Duodenal mucosa (tissue), 2 donors: Measurements from ENCODE around the gene RGS21.

Experiments
- H3K27ac ChIP-seq: one replicate; pipeline ENCODE4 v1.7.0; 2013; ENCODE audit warnings: low read depth, low read length
- H3K27me3 ChIP-seq, 2 donors: one replicate each; pipeline ENCODE4 v1.7.0; 2013; ENCODE audit warnings: low read length in 2 of 2, control low read depth in 1 of 2; ENCODE audit not compliant: insufficient read depth in 2 of 2, control insufficient read depth in 1 of 2
- H3K36me3 ChIP-seq, 2 donors: one replicate each; pipeline ENCODE4 v1.7.0; 2013; ENCODE audit warnings: low read length in 2 of 2, control low read depth in 1 of 2; ENCODE audit not compliant: insufficient read depth in 2 of 2, control insufficient read depth in 1 of 2
- H3K4me1 ChIP-seq, 2 donors: one replicate each; pipeline ENCODE4 v1.7.0; 2013; ENCODE audit warnings: low read length in 2 of 2, control low read depth in 1 of 2; ENCODE audit not compliant: insufficient read depth in 2 of 2, control insufficient read depth in 1 of 2
- H3K4me3 ChIP-seq, 2 donors: one replicate each; pipeline ENCODE4 v1.7.0; 2013; ENCODE audit warnings: low read length in 2 of 2, low read depth in 1 of 2
- H3K9ac ChIP-seq, 2 donors: one replicate each; pipeline ENCODE4 v1.7.0; 2013; ENCODE audit warnings: low read length in 2 of 2, low read depth in 1 of 2
- H3K9me3 ChIP-seq, 2 donors: one replicate each; pipeline ENCODE4 v1.7.0; 2013; ENCODE audit warnings: low read length in 2 of 2, control low read depth in 1 of 2; ENCODE audit not compliant: control insufficient read depth in 1 of 2

RGS21 gene

DNA sequence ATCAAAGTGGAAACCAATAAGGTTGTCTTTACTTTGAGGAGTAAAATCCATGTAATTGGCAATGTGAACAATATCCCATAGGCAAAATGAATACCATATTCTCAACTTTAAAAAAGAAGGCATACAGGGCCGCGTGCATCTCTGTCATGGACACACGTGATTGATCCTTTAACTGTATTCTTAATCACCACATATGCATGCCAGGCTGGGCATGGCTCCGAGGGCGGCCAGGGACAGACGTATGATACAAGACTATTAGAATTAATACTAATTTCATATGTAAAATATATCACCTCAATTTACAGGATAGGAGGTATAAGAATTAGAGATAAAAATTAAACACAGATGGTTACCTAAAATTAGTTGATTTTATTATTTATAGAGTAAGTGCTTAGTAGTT, 11.2 kb downstream of the RGS21 start:
- no peaks in the 10 kb centered on the region for H3K4me1 ChIP-seq
- H3K4me3 ChIP-seq: no peak overlapping the region
- H3K36me3 ChIP-seq: no peaks in the 10 kb centered on the region
- H3K9ac ChIP-seq: no peak overlapping the region
- no peaks in the 10 kb centered on the region for H3K9me3 ChIP-seq
- no peak overlapping the region for H3K27ac ChIP-seq
- no peaks in the 10 kb centered on the region for H3K27me3 ChIP-seq

DNA sequence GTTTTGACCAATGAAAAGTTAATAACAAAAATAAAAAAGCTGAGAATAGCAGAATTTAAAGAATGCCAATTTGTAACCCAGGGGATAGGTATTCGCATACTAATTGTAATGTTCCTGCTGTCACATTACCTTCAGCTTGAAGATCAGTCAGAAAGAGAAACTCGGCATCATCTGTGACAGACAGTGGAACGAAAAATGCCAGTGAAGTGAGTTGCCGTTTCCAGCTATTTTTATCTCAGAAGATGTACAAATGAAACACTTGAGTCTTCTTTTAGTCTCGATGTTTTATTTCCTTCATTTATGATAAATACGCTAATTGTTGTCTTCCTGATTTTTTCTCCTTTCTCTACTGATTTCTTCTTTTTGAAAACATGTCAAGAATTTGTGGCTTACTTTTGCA, 26.1 kb downstream of the RGS21 start:
- Histone ChIP-seq H3K27ac (no peak overlapping the region), H3K4me1 (no peaks in the 10 kb centered on the region), H3K36me3 (no peaks in the 10 kb centered on the region), H3K9ac (no peak overlapping the region), H3K4me3 (no peak overlapping the region), H3K27me3 (no peaks in the 10 kb centered on the region), H3K9me3 (no peaks in the 10 kb centered on the region)

DNA sequence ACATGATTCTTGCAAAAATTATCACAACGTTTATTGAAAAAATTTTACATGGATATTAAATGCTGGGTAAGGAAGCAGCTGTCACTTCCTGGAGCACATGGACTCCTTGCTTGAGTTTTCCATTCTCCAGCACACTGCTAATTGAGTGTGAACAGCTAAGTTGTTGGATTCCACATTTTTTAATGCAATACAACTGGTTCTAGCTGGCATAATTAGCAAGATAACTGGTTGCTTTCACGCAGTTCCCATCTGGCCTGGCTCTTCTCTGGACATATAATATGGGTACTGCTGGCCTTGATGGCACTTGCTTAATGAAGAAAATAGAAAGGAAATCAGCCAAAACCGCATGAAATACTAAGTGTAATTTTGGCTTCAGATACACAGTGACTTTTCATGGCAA, 26.6 kb downstream of the RGS21 start:
- H3K4me3 ChIP-seq: no peak overlapping the region
- H3K9me3 ChIP-seq: no peaks in the 10 kb centered on the region
- no peak overlapping the region for H3K27ac ChIP-seq
- H3K36me3 ChIP-seq: no peaks in the 10 kb centered on the region
- no peaks in the 10 kb centered on the region for H3K27me3 ChIP-seq
- no peaks in the 10 kb centered on the region for H3K4me1 ChIP-seq
- no peak overlapping the region for H3K9ac ChIP-seq

DNA sequence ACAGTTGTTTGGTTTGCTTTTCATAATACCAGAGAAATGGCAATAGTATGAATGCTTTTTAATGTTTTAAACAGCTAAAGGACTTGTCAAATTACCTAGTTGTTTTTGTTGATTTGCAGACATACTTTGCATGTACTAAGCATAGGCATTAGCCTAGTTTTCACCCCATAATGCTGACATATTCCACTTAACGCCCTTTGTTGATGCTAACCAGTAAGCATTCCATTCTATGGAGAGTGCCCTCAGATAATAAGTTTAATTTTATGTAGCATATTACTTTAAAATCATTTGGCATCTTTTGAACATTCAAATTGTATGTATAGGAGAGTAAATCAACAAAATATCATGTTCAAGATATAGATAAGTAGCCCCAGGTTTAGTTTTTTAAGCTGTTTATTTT, 32.5 kb downstream of the RGS21 start:
- no peaks in the 10 kb centered on the region for H3K27me3 ChIP-seq
- H3K36me3 ChIP-seq: no peaks in the 10 kb centered on the region
- H3K9me3 ChIP-seq: no peaks in the 10 kb centered on the region
- no peak overlapping the region for H3K9ac ChIP-seq
- H3K4me3 ChIP-seq: no peak overlapping the region
- H3K4me1 ChIP-seq: no peaks in the 10 kb centered on the region
- no peak overlapping the region for H3K27ac ChIP-seq

DNA sequence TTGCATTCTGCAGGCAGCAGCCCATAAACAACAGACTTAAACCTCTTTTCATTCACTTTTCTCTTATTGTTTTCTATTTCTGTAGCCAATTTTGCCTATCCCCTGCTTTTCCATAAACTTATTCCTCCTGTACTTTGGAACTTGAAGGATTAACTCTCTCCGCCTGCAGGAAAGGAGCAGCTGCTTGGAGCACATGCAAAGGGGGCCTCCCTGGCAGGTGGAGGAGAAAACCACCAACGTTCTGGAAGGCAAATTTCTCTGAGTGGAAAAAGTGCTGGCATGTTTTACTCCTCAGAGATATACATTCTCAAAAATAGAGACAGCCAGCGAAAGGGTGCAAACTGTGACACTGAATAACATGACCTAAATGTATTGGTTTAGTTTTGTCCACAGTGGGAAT, 33.6 kb downstream of the RGS21 start:
- Histone ChIP-seq H3K9me3 (no peaks in the 10 kb centered on the region), H3K27me3 (no peaks in the 10 kb centered on the region), H3K4me3 (no peak overlapping the region), H3K9ac (no peak overlapping the region), H3K27ac (no peak overlapping the region), H3K4me1 (no peaks in the 10 kb centered on the region), H3K36me3 (no peaks in the 10 kb centered on the region)

DNA sequence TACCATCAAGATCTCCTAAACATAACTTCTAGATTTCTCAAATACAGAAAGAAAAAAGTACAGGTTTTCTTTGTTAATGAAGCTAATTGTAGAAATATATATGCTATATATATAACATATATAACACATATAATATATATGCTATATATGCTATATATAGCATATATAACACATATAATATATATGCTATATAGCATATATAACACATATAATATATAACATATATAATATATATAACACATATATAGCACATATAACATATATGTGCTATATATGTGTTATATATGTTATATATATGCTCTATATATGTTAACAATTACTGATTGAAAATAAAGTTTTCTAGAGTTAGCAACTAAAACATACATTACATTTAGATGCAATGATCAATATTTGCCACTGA, 34.8 kb downstream of the RGS21 start:
- Histone ChIP-seq H3K9me3 (no peaks in the 10 kb centered on the region), H3K27ac (no peak overlapping the region), H3K36me3 (no peaks in the 10 kb centered on the region), H3K4me1 (no peaks in the 10 kb centered on the region), H3K4me3 (no peak overlapping the region), H3K9ac (no peak overlapping the region), H3K27me3 (no peaks in the 10 kb centered on the region)

DNA sequence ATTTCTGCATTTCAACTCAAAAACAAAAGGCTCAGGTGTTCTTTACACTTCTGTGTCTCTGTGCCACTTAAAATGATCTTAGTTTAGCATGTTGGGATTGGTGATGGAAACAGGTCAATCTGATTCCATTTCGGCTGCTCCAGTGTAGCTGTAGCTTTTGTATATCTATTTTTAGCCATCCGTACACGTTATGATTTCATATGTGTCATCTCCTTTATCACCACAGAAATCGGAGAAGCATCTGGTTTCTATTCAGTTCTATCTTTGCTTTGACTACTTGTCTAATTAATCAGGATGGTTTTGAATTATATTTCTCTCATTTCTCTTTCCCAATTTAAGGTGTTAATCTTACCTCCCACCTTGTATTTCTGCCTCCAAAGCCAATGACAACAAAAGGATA, 41.1 kb downstream of the RGS21 start:
- H3K9me3 ChIP-seq: no peaks in the 10 kb centered on the region
- no peaks in the 10 kb centered on the region for H3K4me1 ChIP-seq
- no peaks in the 10 kb centered on the region for H3K27me3 ChIP-seq
- no peak overlapping the region for H3K27ac ChIP-seq
- no peak overlapping the region for H3K9ac ChIP-seq
- H3K4me3 ChIP-seq: no peak overlapping the region
- H3K36me3 ChIP-seq: no peaks in the 10 kb centered on the region

DNA sequence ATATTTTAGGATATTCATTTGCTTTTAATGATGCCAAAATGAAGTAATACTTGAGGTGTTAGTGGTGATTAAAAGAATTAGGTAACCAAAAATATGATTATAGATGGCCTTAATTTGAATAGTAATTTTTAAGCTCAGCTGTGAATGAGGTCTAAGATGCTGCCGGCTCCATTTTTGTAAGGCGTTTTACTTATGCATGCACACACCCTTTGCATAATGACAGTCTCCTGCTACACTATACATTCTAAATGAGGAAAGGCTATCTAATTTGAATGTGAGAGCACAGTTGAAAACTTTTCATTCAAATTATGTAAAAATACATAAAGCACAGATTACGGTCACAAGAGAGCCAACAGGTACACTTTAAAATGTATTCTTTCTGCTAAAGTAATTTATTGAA, 41.6 kb downstream of the RGS21 start:
- no peak overlapping the region for H3K9ac ChIP-seq
- no peak overlapping the region for H3K4me3 ChIP-seq
- no peak overlapping the region for H3K27ac ChIP-seq
- no peaks in the 10 kb centered on the region for H3K27me3 ChIP-seq
- no peaks in the 10 kb centered on the region for H3K4me1 ChIP-seq
- no peaks in the 10 kb centered on the region for H3K9me3 ChIP-seq
- H3K36me3 ChIP-seq: no peaks in the 10 kb centered on the region

DNA sequence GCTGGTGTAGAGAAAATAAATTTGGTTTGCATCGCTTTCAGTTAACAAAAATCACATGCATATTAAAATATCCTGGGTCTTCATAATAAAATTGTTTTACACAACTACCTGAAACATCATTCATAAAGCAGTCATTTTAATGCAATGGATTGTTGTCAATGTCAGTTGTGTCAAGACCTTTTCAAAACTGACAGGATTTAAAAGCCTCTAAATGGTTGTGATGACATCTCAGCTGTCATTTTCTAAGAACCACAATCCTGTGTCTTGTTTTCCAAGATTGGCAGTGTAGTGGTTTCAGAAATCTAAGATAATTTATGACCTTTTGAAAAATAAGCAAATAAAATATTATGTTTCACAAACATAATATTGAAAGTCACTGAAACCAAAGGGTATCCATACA, 42.0 kb downstream of the RGS21 start:
- no peaks in the 10 kb centered on the region for H3K27me3 ChIP-seq
- H3K27ac ChIP-seq: no peak overlapping the region
- H3K4me3 ChIP-seq: no peak overlapping the region
- H3K9me3 ChIP-seq: no peaks in the 10 kb centered on the region
- H3K4me1 ChIP-seq: no peaks in the 10 kb centered on the region
- no peak overlapping the region for H3K9ac ChIP-seq
- no peaks in the 10 kb centered on the region for H3K36me3 ChIP-seq

DNA sequence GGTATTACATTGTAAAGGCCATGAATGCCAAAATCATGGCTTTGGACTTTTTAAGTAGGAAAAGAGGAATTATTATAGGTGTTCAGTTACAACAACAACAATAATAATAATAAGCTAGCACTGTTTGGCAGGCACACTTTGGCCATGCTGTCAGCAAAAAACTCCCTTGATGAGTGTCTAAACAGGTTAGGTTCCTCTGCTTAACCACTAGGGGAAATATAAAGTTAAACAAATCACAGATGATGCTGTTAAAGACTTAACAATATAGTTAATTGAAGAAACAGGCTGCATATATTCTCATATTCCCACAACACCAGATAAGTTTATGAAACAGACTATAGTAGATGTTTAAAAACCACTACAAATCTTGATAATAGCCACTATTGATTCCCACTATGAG, 46.4 kb downstream of the RGS21 start:
- Histone ChIP-seq H3K27me3 (no peaks in the 10 kb centered on the region), H3K4me3 (no peak overlapping the region), H3K9me3 (no peaks in the 10 kb centered on the region), H3K9ac (no peak overlapping the region), H3K4me1 (no peaks in the 10 kb centered on the region), H3K36me3 (no peaks in the 10 kb centered on the region), H3K27ac (no peak overlapping the region)

DNA sequence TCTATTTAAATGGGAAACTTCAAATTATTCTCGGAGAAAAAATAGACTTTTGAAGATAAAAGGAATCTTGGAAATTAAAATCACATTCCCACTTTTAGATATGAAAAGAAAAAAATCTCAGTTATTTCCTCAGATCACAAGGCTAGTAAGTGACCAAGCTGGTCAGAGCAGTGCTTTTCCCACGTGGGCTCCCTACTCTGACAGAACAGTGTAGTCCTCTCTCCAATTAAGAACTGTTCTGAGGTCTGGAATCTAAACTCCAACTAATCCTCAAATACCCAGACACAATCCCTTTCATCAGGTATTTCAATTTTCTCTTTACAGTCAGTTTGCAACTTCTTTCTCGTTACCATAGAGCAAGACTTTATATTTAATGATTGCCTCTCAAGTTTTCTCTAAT, 50.6 kb downstream of the RGS21 start:
- Histone ChIP-seq H3K27ac (no peak overlapping the region), H3K9ac (no peak overlapping the region), H3K36me3 (no peaks in the 10 kb centered on the region), H3K4me1 (no peaks in the 10 kb centered on the region), H3K4me3 (no peak overlapping the region), H3K9me3 (no peaks in the 10 kb centered on the region), H3K27me3 (no peaks in the 10 kb centered on the region)
